MCF 10A (cell line): ENCODE results near the gene AIRE. TPM values are rescaled to one million over a fixed set of nuclear protein-coding genes. Genes with fewer than 3 reads are reported as not detected.

ENCODE experiments used
- BruUV-seq: library from RNA; stranded (reverse); fragments of 400-500 nt; replicated peaks from 2 replicates; lab custom pipeline; 2021; lab: Mats Ljungman, UMichigan
- CTCF ChIA-PET: fragments of 300-600 bp; sonication (Branson Sonifier 250); formaldehyde crosslinking; extraction: SDS; loops from one replicate; lab custom pipeline; 2021; ENCODE audit warnings: antibody characterized with exemption, inconsistent platforms; lab: Yijun Ruan, JAX
- POLR2A ChIA-PET: fragments of 300-600, 350-650 bp; sonication (Branson Sonifier 250); formaldehyde crosslinking; extraction: SDS; loops from one replicate; lab custom pipeline; 2020; ENCODE audit warnings: antibody characterized with exemption, inconsistent platforms; lab: Yijun Ruan, JAX
- DNase-seq: peaks from one replicate; pipeline ENCODE4 v3.0.0-alpha.2; 2018; ENCODE audit not compliant: unreplicated experiment
- H3K27ac Mint-ChIP-seq: one replicate; pipeline ENCODE4 v1.8.0; 2022; ENCODE audit warnings: mild to moderate bottlenecking, low read depth, mixed read lengths; ENCODE audit not compliant: unreplicated experiment
- H3K27me3 Mint-ChIP-seq: one replicate; pipeline ENCODE4 v1.8.0; 2022; ENCODE audit warnings: mixed read lengths; ENCODE audit not compliant: insufficient read depth, unreplicated experiment
- H3K36me3 Mint-ChIP-seq: one replicate; pipeline ENCODE4 v1.8.0; 2022; ENCODE audit warnings: mild to moderate bottlenecking, moderate library complexity, mixed read lengths; ENCODE audit not compliant: insufficient read depth, unreplicated experiment
- H3K4me1 Mint-ChIP-seq: one replicate; pipeline ENCODE4 v1.8.0; 2022; ENCODE audit warnings: mixed read lengths; ENCODE audit not compliant: insufficient read depth, unreplicated experiment
- H3K4me3 Mint-ChIP-seq: one replicate; pipeline ENCODE4 v1.8.0; 2022; ENCODE audit warnings: mild to moderate bottlenecking, moderate library complexity, mixed read lengths; ENCODE audit not compliant: unreplicated experiment
- H3K9me3 Mint-ChIP-seq: one replicate; pipeline ENCODE4 v1.8.0; 2022; ENCODE audit warnings: mixed read lengths; ENCODE audit not compliant: unreplicated experiment
- intact Hi-C: fragments of 100-400 bp; cut with micrococcal nuclease; formaldehyde crosslinking; loops from 2 replicates; pipeline ENCODE4 v1.14.1; 2022
- total RNA-seq: library from RNA; stranded (reverse); gene quantifications from 2 replicates; pipeline ENCODE4 v1.2.3, GENCODE V29; 2022
- TF ChIP-seq, protein P1 (sequence below): fragments of 200-600 bp; IDR thresholded peaks from one replicate; pipeline ENCODE4 v1.8.0; 2022; ENCODE audit warnings: antibody characterized with exemption, mild to moderate bottlenecking; ENCODE audit not compliant: unreplicated experiment

Gene AIRE
- total RNA-seq, 1 experiment from 2014 or later, result not detected

- ChIA-PET POLR2A (no interaction called here), CTCF (interaction anchor here (1.4 kb wide), 1 partner anchor 13 kb away, joined by 3 read pairs; no protein-coding TSS in a partner anchor)
- TF ChIP-seq, protein P1, sequence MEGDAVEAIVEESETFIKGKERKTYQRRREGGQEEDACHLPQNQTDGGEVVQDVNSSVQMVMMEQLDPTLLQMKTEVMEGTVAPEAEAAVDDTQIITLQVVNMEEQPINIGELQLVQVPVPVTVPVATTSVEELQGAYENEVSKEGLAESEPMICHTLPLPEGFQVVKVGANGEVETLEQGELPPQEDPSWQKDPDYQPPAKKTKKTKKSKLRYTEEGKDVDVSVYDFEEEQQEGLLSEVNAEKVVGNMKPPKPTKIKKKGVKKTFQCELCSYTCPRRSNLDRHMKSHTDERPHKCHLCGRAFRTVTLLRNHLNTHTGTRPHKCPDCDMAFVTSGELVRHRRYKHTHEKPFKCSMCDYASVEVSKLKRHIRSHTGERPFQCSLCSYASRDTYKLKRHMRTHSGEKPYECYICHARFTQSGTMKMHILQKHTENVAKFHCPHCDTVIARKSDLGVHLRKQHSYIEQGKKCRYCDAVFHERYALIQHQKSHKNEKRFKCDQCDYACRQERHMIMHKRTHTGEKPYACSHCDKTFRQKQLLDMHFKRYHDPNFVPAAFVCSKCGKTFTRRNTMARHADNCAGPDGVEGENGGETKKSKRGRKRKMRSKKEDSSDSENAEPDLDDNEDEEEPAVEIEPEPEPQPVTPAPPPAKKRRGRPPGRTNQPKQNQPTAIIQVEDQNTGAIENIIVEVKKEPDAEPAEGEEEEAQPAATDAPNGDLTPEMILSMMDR, result no peak
- BruUV-seq, result no TSS peak
- no peak for DNase-seq
- H3K27ac Mint-ChIP-seq, result no peak overlapping the region
- no peaks in the 10 kb centered on the region for H3K4me1 Mint-ChIP-seq
- no peaks in the 10 kb centered on the region for H3K27me3 Mint-ChIP-seq
- H3K9me3 Mint-ChIP-seq, result no peaks in the 10 kb centered on the region
- no peak overlapping the region for H3K4me3 Mint-ChIP-seq
- intact Hi-C loops, result no loop called here
- peaks cover 12% of the 10 kb centered on the region for H3K36me3 Mint-ChIP-seq
These were observed 32.2 kb downstream of the AIRE start for GRCh38 chr21:44317871-44318270.

DNA sequence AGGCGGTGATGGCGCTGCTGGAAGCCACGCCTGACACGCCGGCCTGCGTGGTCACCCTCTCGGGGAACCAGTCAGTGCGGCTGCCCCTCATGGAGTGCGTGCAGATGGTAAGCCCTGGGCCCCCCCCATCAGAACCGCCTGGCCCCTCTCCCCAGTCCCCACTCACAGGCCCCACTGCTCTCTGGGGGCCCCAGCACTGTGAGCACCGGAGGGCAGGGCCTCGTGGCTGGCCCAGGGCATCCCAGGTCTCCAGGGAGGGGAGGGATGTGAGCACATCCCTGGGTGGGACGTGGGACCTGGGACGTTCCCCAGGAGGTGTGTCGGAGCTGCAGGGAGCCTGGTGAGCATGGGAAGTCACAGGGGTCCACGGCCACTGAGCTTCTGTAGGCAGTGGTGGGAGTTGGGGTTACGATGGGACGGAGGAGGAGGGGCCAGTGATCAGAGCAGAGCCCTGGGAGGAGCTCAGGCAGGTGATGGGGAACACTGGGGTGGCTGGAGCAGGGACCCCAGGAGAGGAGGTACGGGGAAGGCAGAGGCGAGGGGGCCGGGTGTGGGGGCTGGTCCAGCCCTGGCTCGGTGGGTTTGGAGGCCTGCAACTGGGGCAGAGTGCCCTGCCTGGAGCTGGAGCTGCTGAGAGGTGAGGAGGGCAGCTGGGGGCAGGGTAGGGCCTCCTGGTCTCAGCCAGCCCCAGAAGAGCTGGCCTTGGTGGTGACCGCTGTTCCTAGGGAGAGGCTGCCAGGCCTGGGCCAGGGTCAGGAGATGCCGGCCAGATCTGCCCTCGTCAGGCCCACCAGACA lies 33.0 kb downstream of the AIRE start:
- intact Hi-C loops, result no loop called here
- ChIA-PET POLR2A (interaction anchor here (0.6 kb wide), 1 partner anchor 9 kb away, joined by 3 read pairs; no protein-coding TSS in a partner anchor), CTCF (interaction anchor here (1.4 kb wide), 1 partner anchor 14 kb away, joined by 3 read pairs; no protein-coding TSS in a partner anchor)
- Mint-ChIP-seq H3K36me3 (peaks cover 11% of the 10 kb centered on the region), H3K9me3 (no peaks in the 10 kb centered on the region), H3K27me3 (no peaks in the 10 kb centered on the region), H3K4me1 (no peaks in the 10 kb centered on the region), H3K4me3 (no peak overlapping the region), H3K27ac (no peak overlapping the region)
- TF ChIP-seq, protein P1, result no peak
- BruUV-seq, result no TSS peak
- no peak for DNase-seq

DNA sequence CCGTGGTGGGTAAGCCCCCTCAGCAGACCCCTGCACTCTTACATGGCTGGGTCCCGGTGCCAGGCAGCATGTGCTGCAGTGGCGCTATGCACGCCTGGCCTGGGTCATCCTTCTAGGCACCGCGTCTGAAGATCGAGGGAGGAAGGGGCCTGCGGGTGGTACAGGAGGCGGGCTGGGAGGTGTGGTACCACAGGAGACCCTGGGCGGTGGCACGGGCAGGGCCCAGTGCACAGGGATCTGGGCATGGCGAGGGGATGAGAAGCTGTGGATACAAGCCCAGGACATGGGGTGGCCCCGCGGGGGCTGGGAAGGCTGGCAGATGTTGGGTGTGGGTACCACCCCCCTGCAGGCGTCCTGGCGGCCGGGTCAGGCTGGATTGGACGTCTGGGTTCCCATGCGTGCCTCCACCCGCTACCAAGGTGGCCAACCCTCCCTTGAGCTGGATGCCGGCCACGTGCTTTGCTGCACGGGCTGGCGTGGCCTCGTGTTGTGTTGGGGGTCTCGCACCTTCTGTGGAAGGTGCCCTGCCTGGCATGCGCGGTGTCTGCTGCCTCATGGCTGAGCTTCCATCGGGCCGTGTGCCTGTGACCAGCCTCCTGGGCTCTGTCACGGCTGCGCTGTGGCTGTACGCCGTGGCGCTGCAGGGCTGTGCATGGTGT lies 33.9 kb downstream of the AIRE start:
- ChIA-PET CTCF (no interaction called here), POLR2A (interaction anchor here (0.6 kb wide), 1 partner anchor 9 kb away, joined by 3 read pairs; no protein-coding TSS in a partner anchor)

More for the DNA sequence above, 33.9 kb downstream of the AIRE start:
- Mint-ChIP-seq H3K4me3 (no peak overlapping the region), H3K27ac (no peak overlapping the region), H3K9me3 (no peaks in the 10 kb centered on the region), H3K27me3 (no peaks in the 10 kb centered on the region), H3K4me1 (no peaks in the 10 kb centered on the region), H3K36me3 (peaks cover 14% of the 10 kb centered on the region)
- DNase-seq, result no peak
- no TSS peak for BruUV-seq
- intact Hi-C loops, result no loop called here
- TF ChIP-seq, protein P1, result no peak
